HK-2 (cell line): ENCODE measurements around the gene RUNDC3A.
A peak's percentile ranks its signal among the peaks of the same experiment; 100 is the strongest.

Source experiments
- DNase-seq: peaks from one replicate; pipeline ENCODE4 v3.0.0-alpha.2; 2018; ENCODE audit not compliant: unreplicated experiment

RUNDC3A gene

DNA sequence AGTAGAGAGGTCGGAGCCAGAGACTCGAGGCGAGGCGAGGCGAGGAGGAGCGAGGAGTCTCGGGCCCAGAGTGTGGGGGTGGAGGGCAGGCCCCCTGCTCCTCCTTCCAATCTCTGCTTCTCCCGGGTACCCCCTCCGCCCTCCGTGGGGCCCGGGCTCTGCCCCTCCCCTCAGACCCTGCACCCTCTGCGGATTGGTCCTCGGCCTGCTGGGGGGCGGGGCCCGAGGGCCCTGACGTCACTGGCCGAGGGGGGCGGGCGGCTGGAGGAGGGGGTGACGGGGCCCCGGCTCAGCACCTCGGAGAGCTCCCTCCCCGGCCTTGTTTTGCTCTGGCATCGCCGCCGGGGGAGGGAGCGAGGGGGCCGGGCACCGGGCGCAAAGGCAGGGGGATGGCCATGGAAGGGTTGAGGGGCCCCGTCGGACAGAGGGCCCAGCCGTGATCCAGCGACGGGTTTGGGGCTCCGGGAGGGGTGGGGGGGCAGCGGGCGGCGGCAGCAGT is at the start of gene RUNDC3A:
Gene RUNDC3A (plus strand): TSS at position 282 of the 499 bp plus-strand sequence. CDS start 232 bp downstream, outside the sequence.
- DNase-seq, result peak; percentile 88

DNA sequence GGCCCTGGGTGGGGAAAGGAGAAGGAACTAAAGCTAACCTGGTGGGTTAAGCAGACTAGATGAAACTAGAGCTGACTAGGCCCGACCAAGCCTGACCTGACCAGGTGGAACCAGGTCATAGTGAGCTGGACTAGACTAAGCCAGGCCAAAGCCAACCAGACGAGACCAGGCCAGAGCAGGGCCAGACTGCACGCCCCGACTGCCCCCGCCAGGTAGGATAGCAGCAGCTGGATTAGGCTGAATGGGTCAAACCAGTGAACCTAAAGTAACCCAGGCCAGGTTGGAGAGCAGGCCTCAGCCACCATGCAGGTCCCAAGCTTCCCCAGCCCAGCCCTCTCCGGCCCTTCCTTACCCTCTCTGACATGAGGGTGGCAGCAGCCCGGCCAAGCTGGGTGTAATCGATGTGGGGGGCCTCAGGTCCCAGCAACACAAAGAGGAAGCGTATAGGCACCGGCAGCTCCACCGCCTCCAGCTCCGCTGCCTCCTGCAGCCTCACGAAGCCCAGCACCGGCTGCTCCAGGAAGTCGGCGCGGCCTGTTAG is 49.5 kb upstream of the RUNDC3A start:
- DNase-seq, result no peak

DNA sequence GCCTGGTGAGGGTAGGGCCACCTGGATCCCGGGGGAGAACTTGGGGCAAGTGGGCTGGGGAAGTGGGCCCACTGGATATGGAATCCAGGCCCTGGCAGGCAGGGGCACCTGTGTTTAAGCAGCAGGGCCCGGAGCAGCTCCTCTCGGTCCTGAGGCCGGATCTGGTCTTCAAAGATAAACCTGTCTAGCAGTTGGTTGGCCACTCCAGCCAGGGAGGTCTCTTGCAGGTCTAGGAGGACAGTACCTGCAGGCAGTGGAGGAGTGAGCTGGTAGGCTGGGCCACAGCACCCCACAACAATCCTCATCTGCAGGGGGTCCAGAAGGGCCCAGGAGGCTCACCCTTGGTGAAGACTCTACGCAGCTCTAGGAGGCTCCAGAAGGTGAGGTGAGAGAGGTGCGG is 48.1 kb upstream of the RUNDC3A start:
- no peak for DNase-seq

DNA sequence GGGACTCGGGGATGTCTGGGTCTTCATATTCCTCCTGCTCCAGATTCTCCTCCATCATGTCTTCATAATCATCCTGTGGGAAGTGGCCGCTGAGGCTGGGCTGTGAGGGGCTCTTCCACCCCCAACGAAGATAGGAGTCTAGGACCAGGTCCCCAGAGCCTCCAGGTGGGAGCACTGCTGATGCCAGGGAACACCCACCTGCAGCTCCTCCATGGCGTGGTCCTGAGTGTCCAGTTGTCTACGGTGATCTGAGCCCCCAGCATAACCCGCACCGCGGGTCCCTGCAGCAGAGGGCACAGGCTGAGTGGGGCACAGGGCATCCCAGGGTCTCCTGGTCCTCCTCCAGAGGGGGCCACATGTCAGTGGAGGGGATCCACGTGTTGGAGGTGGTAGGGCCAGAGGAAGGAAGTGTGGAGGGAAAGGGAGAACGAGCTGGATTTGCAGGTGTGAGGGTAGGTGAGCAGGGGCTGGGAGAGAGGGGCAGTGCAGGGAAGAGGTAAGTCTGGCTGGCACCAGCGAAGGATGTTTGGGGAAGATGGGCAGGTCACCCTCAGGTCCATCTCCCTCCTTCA is 45.7 kb upstream of the RUNDC3A start:
- DNase-seq, result no peak

DNA sequence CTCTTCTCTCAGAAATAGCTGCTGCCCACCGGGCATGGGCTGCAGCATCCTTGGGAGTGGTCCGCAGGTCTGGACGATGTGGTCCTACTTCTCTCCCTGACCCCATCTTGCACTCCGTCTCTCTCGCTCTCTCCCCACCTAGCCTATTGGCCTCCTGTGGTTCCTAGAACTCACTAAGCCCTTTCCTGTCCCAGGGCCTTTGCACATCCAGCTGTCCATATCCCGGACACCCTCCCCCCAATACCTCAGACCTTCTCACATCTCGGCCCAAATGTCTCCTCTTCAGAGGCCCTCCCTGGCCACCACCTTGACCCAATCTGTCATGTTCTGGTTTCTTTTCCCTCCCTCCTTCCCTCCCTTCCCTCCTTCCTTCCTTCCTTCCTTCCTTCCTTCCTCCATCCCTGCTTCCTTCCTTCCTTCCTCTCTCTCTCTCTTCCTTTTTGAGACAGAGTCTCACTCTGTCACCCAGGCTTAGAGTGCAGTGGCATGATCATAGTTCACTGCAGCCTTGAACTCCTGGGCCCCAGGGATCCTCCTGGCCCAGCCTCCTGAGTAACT is 45.0 kb upstream of the RUNDC3A start:
- no peak for DNase-seq

DNA sequence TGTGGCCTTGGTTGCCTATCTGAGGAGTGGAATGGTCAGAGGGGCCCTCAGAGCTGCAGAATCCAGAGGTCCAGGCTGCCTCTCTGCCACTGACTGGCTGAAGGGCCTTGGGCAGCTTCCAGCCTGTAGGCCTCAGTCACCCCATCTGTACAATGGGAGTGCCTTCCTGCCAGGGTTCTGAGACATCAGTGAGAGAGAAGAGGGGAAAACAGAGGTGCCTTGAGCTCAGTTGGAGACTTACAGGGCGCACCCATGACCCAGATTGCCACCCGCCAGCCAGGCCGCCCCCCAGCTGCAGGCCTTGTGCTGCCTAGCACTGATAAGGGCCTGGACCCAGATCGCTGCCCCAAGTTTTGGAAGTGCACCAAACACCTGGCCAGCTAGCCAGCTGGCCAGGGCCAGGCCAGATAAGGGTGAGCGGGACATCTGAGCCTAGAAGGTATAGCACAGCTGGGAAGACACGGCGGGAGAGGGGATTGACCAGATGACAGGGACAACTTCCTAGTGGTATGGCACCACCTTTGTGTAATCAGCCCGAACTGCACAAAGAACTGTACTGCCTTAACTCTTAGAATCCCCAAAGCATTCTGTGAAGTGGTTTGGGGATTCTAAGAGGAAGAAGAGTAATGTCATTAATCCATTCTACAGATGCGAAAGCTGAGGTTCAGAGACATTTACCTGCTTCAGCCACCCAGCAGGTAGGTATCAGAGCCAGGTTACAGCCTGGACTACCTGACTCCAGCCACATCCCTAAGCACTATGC is 41.8 kb upstream of the RUNDC3A start:
- DNase-seq, result no peak

DNA sequence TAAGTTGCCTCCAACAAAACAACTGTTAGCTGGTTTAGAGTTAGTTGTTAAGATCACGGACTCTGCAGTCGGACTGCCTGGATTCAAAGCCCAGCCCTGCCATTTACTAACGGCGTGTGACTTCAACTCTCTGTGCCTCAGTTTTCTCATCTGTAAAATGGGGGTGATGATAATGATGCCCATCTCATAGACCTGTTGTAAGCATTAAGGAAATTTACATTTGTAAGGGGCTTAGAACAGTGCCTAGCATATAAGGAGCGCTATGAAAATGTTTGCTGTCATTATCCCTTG is 41.3 kb upstream of the RUNDC3A start:
- DNase-seq, result no peak

DNA sequence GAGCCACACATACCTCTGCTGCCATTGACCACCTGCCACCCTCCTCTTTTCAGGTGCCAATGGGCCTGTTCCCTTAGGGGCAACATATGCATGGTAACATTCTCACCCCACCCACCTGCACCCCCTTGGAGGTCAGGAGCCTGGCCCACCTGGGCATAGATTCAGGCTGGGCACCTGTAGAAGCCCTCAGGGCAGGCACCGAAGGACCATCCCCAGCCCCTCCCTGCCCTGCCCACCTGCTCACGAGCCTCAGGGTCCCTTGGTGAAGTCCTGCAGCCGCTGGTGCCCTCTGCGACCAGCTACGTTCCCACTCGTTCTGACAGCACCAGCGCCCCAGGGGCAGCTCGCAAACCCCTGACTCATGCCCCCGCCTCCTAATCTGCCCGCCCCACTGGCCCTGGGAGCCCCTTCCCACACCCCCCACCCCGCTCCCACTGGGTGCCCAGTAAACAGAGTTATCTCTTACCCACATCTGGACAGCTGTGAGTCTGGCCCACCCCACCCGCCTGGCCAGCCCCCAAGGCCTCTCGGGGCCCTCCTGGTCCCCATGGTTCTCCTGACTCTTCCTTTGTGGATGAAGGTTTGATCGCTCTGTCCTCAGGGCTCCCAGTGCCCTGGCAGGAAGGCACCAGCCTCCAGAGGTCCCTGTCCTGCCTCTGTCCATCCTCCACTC is 40.4 kb upstream of the RUNDC3A start, which contains the start of gene SLC4A1:
Gene SLC4A1 (minus strand): TSS at position 318 of the 673 bp plus-strand sequence. CDS start 5,269 bp downstream, outside the sequence.
- no peak for DNase-seq

DNA sequence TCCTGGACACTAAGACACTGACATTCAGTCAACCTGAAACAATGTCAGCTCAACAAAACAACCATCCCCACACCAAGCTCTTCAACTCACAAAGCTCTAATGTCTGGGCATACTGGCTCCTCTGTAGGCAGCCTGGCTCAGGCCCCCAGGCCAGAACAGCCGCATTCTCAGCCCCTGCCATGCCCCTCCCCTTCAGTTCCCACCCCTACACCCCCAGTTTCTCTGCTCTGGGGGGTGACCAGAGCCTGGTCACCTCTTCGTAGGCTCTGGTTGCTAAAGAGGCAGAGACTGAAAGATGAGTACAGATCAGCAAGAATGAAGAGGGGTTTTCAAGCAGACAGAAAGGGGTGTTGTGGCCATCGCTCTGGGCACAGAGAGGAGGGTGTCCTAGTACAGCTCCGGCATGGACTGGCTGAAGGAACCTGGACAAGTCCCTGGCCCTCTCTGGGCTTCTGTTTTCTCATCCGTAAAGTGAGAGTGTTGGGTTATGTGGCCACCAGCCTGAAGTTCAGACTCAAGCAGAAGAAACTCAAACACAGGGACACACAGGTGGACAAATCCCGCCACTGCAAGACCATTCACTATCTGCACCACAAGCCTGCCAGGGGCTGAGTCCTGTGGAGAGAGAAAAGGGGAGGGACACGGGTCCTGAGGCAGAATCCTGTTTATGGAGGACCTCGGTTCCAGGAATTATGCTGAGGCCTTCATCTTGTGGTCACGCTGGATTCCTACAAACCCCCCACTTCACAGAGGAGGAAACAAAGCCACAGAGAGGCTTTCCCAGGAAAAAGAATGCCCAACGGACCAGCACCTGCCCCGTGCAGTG is 39.5 kb upstream of the RUNDC3A start:
- no peak for DNase-seq

DNA sequence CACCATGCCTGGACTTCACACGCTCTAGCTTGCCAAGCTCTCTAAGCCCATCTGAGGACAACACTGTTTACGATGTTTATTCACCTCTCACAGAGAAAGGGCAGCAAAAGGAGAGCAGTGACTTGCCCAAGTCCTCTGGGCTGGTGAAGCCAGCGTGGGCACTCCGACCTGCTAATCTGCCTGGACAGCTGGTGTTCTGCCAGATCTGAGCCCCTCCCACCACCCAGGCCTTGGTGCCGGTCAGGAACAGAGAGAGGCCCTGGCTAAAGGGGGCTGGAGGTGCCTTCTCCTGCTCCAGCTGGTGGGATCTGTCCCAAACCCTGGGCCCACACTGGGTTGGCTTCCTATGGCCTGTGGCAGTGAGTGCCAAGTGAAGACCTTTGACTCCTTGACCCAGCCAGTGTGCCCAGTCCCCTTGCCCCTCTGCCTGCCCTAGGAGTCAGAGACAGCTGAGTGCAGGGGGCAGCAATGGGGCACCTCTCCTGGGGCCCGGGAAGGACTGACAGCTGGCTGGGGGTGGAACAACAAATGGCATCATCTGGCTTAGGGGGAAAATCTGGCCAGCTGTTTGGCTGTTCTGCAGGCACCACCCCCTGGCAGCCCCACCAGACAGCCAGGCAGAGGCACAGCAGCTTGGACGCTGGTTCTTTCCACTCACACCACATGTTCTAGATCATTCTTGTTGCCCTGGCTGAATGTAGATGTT is 38.7 kb upstream of the RUNDC3A start:
- no peak for DNase-seq

DNA sequence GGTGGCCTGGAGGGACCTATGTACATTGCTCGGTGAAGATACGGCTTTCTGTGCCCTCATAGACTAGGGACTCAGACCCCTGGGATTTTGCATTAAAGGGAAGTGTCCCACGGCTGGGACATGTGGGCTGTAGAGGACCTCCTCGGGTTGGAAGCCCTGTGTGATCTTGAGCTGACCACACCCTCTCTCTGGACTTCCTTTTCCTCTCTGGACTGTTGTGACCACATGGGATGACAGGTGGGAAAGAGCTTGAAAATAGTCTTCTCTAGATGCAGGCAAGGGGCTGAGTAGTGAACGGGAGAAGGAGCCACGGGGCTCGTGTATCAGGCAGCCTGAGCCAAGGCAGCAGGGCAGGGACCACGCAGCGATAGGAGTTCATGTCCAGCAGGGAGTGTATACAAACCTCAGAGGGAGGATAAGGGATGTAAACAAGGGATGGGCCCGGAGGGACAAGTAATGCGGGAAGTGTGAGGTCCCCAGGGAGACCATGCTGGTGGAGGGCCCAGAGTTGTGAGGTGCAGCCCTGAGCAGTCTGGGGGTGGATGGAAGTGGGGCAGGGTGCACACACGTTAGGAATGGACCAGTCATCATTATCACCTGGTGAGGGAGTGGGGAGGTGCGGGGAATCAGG is 36.0 kb upstream of the RUNDC3A start:
- DNase-seq, result no peak

DNA sequence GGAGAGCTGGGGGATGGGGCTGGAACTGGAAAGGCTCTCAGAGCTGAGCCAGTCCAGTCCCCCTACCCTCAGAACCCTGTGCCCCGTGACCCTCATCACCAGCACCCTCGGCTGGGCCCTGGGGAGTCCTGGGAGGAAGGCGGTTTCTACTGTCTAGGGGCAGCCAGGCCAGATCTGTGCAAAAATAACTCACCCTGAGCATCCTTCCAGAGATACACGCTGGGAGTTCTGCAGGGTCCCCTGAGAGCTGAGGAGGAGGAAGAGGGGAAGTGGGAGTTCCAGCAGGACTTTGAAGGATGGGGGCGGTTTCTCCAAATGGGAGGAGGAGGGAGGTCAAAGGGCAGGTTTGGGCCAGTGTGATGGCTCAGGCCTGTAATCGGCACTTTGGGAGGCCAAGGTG is 35.4 kb upstream of the RUNDC3A start:
- no peak for DNase-seq

DNA sequence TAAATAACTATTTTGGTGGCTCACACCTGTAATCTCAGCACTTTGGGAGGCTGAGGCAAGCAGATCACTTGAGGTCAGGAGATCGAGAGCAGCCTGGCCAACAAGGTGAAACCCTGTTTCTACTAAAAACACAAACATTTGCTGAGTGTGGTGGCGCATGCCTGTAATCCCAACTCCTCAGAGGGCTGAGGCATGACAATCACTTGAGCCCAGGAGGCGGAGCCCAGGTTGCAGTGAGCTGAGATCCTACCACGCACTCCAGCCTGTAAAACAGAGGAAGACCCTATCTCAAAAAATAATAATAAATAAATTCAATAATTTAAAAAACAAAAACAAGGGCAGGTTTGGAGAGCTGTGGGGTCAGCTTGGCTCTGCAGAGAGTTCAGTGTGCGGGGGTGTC is 34.8 kb upstream of the RUNDC3A start:
- no peak for DNase-seq

DNA sequence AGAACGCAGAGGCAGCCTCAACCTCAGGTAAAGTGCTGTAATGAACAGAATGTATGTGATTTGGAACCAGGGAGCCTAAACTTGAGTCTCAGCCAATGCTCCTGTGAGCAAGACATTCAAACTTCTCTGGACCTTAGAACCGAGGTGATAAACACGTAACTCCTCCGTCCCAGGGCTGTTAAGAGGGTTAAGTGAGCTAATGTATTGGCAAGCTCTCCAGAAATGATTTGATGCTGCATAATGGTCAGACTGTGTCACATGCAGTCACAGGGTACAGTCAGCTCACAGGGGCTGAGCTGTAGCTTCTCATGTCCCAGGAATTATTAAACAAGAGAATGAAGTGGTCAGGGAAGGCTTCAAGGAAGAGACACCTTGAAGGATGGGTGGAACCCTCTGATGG is 30.4 kb upstream of the RUNDC3A start:
- DNase-seq, result no peak

DNA sequence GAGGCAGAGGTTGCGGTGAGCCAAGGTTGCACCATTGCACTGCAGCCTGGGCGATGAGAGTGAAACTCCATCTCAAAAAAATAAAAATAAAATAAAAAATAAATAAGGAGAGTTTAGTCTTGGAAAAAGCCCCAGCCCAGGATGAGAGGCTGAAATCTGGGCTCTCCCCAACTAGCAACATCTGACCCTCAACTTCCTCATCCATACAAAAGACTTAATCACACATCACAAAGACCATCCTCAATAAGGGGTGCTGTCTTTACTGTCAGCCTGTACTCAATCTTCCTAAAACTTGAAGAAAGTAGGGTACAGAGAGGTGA is 29.1 kb upstream of the RUNDC3A start:
- DNase-seq, result no peak

DNA sequence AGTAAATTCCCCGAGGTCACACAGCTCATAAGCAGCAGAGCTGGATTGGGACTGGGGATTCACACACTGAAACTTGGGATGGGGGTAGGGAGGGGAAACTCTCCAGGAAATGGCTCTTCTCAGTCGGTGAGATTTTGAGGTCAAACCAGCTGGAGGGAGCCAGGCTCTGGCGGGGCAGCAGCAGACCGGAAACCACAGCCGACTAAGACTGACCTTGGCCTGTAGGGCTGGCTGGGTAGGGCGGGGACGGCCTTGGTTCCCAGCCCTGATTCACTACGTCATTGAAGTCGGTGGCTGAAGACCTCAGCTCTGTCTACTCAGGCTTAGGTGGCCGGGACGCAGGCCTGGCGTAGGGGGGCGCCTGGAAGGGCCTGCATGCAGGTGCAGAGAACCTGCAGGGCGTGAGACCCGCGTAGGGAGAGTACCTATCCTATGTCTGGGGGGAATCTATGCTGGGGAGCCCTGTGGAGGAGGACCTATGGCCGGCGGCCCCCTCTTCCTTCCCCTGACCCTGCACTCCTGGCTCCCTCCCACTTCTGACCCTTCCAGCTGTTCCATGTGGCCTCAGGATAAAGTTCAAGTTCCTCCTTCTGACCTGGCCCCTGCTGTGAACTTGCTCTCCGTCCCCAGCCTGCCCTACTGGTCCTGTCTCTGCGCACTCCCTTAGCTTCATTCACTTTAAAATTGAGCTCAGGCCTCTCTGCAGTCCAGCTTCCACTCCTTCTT is 28.6 kb upstream of the RUNDC3A start:
- DNase-seq, result peak; percentile 92

DNA sequence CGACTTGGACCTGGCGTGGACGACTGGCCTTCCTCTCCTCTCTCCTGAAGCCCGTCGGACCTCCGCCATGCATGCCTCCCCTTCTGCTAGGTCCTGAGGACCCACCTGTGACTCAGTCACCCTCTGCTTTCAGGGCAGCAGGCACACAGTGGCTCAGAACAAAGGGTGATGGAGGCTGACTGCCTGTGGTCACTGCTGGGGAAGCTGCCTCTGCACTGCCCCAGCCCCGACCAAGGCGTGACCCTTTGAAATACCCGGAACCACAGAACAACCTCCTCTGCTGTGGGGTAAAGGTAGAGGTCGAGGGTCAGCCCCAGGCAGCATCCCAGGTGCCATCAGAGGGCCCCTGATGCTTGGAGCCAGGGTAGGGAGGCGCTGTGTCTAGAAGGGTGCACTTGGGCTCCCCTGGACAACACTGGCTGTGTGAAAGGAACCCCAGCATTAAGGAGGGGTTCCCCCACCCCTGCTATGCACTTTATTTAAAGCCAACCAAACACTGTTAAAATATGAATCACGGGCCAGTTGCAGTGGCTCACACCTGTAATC is 27.9 kb upstream of the RUNDC3A start:
- no peak for DNase-seq

DNA sequence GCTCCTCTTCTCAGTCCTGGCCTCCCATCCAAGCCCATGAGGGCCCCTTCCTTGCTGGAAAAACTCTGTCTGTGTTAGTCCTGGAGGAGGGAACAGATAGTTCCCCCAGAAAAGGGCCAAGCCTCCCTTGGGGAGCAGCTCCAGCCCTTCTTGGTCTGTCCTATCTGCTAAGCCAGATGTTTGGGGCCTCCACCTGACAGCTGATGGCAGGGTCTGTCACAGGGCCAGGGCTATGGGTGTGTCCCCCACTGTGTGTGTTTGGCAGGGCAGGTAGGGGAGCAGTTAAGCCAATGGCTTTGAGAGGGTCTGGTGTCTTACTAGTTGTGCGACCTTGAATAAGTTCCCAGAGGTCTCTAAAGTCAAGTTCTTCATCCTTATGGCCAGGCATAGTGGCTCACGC is 26.8 kb upstream of the RUNDC3A start:
- no peak for DNase-seq

DNA sequence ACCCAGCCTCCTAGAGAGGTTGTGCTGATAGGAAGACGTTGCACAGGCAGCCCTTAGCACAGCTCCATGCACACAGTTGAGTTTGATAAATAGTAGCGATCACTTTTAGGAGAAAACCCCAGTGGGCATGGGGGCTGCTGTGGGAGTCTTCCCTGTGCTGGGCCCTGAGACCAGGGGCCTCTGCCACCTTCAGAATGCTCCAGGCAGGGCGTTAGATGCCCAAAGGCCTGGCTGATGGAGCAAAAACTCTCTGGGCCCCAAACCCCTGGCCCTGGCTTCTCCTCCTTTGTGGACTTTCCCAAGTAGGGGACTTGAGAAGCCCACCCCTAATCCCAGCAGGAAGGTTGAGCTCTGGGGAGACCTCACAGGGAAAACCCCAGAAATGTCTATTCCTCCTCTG is 26.1 kb upstream of the RUNDC3A start:
- no peak for DNase-seq
